Ecto neural progenitor cell (in vitro differentiated cells): ENCODE results near the gene GSE1.

ENCODE experiments used
- DNase-seq: peaks from one replicate; pipeline ENCODE4 v3.0.0-alpha.2; 2018; ENCODE audit warnings: low spot score

The GSE1 gene

DNA sequence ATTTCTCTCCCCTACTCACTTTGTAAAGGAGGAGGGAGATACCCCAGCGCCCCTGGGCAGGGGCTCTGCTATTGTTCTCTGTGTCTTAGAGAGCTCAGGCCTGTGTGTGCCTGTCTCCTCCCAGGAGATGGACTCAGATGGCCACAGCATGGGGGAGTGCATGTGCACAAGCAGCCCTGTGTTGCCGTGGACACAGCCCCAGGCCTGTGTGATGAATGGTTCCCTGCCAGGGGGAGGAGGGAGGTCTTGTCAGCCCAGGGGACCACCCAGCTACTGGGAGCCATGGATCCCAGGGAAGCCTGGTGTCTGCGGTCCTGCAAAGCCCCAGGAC is 49.3 kb downstream of the GSE1 start:
- DNase-seq = peak; percentile 90

DNA sequence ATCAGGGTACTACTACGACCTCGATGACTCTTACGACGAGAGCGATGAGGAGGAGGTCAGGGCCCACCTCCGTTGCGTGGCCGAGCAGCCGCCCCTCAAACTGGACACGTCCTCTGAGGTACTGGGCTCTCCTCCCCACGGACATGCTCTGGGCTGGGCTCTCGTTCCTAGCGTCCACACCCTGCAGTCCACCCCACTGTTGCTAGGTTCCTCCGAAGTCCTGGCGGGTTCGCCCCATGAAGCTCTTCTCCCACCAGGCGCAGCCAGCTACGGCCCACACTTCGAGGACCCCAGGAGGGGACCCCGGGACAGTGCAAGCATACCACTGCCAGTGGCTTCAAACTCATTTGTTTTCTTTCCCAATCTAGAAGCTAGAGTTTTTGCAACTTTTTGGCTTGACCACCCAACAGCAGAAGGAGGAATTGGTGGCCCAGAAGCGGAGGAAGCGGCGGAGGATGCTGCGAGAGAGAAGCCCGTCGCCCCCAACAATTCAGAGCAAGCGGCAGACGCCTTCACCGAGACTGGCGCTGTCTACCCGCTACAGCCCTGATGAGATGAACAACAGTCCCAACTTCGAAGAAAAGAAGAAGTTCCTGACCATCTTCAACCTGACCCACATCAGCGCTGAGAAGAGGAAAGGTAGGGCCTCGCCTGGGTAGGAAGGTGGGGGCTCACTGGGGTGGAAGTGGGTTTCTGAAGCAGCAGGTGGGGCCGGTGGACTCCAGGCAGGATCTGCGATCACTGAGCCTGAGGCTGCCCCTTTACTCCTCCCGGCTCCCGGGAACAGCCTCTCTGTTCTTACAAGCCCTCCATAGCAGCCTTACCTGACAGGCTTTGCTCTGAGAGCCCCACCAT is 50.1 kb downstream of the GSE1 start:
- DNase-seq = no peak

DNA sequence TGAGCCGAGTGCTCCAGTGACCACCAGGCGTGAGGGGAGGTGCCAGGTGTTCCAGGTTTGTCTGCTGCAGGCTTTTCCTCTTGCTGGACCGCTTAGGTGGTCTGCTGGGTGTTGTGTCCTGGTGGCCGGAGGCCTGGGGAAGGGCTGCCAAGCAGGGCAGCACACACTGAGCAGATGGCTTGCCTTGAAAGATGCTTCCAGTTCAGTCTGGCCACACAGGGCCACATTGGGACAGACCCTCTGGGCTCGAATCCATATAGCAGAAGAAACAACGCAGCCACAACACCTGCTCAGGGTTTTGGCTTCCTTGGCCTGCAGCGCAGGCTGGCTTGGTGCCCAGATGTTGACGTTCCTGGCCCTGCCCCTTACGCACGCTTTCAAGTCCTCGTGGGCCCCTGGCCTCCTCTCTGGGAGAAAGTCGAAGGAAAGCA is 50.8 kb downstream of the GSE1 start:
- DNase-seq = no peak

DNA sequence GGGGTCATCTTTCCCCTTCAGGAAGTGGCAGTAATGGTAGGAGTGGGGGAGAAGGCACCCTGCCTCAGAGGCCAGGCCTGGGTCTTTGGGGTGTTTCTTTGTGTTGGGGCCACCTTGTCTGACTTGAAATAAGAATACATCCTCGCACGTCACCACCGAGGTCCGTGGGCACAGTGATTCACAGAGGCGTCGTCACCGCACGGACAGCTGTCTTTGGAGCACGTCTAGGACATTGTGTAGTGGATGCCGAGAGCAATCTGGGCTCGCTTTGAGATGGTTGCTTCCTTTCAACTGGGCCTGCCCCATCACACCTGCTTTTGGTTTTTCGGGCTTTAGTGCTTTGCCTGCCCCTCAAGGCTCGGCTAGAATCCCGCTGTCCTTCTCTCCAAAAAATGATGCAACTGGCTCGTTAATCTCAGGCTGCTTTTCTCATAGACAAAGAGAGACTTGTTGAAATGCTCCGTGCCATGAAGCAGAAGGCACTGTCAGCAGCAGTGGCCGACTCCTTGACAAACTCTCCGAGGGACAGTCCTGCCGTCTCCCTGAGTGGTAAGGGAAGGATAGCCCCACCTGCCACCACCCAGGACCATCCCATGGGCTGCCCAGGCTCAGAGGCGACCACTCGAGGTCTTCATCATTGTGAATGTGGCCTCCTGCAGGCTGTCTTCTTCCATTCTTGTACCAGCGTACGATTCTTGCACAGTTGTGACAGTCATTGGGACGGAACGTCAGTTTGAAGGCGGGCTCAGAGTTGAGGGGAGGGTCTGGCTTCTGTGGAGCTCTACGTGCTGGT is 51.7 kb downstream of the GSE1 start:
- DNase-seq = no peak

DNA sequence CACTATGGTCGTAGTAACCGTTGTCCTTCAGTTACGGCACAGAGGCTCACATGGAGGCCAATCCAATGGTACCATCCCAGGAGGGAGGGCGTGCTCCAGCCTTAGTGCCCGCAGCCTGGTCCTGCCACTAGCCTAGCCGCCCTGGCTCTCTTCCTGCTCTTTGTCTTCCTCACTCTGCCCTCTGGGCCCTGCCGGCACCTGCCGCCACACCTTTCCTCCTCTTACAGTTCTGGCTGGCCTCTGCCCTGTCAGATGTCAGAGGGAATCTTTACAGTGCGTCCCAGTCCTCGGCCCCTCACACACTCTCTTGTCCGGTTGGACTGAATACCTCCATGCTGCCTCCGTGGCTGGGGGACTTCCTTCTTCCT is 52.2 kb downstream of the GSE1 start:
- no peak for DNase-seq

DNA sequence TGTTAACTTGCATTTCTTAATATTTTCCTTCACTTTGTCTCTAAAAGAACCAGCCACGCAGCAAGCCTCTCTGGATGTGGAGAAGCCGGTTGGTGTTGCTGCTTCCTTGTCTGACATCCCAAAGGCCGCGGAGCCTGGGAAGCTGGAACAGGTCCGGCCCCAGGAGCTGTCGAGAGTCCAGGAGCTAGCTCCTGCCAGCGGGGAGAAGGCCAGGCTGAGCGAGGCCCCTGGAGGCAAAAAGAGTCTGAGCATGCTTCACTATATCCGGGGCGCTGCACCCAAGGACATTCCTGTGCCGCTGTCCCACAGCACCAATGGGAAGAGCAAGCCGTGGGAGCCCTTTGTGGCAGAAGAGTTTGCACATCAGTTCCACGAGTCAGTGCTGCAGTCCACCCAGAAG is 52.8 kb downstream of the GSE1 start:
- no peak for DNase-seq

DNA sequence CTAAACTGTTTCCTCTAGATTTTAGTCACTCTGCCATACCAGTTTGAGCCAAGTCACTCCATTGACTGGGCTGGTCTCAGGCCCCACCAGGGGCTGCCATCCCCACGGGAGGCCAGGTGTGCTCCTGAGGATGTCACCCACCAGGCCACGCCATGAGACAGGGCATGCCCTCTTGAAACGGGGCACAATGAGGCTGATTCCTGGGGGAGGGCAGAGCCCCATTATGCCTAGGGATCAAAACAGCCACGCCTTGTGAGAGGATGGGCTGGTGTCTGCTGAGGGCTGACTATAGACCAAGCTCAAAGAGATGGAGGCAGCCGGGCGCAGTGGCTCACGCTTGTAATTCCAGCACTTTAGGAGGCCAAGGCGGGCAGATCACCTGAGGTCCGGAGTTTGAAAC is 54.1 kb downstream of the GSE1 start:
- DNase-seq = no peak

DNA sequence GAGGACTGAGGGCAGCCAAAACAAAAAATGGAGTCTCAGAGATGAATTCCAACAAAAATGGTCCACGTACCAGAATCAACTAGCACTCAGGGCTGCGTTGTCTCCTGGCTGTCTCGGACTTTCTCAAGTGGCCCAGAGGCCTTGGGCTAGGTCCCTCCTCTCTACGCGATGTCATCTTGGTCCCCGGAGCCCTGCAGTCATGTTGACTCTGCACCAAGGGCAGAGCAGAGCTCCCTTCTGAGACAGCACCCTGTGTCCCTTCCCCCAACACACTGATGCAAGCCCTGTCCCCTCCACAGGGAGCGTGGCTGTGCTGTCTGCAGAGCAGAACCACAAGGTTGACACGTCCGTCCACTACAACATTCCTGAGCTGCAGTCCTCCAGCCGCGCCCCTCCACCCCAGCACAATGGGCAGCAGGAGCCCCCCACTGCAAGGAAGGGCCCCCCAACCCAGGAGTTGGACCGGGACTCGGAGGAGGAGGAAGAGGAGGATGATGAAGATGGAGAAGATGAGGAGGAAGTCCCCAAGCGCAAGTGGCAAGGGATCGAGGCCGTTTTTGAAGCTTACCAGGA is 54.8 kb downstream of the GSE1 start:
- DNase-seq = no peak

DNA sequence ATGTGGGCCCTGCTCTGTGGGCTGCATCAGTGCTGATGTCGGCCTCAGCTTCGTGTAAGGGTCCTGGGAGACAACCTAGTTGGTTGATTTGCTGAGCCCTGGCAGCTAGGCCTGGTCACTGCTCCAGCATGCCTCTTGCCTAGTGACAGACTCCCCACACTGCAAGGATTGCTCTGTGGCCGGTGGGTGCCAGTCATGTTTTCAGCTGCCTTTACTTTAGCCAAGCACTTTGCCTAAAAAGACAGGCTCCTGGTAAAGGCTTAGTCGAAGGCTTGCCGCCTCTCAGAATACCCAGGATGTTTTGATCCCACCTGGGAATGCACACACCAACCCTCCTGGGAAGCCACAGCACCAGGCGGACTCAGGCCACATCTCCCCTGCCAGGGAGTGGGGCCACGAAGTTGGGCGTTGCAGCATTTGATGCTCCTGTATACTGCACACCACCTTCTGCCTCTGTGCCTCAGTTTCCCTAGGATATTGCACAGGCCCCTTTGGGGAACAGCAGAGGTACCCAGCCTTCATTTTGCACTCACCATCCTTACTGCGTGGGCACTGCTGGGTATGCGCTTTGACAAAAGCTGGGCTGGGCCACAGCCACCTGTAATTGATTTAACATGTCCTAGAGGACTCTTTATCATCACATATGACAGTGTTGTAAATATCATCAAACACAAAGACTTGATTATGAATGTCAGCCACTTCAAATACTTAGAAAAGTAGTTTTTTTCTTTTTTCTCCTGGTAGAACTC is 55.7 kb downstream of the GSE1 start:
- no peak for DNase-seq

DNA sequence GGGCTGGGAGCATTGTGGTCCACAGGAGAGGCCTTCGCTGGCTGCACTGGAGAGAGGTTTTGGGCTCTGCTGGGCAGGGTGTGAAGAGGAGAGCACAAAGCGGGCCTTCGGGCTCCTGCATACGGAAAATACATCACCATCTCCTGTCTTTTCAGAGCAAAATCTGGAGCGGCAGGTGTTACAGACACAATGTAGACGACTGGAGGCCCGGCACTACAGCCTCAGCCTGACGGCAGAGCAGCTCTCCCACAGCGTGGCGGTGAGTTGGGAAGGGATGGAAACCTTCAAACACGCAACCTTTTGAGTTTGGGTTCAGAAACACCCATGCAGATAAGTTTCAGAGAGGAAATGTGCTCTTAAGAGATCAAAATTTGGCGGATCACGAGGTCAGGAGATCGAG is 57.7 kb downstream of the GSE1 start:
- no peak for DNase-seq

DNA sequence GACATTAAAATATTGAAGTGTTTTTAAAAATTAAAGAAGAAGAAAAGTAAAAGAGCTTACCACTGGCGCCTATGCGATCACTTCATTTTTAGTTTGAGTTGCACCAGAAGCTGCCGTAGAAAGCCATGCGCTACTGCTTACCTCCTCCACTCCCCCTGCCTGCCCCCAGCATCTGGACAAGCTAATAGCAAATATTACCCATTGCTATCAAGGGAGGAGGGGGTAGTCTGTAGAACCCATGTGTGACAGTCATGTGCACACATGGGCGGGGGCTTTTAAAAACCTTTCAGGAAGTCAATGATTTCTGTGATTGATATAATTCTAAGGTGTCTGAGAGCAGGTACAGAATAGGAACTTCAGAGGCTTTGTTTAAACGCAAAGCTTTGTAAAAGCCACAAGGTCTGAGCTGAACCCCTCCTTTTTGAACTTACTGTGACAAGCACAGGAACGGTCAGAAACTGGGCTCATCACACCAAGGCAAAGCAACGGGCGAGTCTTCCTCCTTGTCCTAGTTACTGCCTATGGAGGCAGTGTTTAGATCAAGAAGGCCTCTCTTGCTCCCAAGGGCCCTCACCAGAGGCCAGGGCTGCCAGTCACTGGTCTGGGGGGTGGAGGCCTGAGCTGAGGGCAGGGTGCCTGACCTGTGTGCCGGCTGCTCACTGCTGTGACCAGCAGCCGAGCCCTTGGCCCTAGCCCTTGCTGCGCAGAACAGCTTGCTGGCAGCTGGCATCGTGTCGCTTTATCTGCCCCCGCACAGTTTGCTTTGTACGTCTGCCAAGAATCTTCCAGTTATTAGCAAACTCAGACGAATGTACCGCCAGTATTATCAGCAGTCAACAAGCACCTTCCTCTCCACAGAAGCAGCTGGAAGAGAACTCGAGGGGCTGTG is 60.7 kb downstream of the GSE1 start:
- no peak for DNase-seq

DNA sequence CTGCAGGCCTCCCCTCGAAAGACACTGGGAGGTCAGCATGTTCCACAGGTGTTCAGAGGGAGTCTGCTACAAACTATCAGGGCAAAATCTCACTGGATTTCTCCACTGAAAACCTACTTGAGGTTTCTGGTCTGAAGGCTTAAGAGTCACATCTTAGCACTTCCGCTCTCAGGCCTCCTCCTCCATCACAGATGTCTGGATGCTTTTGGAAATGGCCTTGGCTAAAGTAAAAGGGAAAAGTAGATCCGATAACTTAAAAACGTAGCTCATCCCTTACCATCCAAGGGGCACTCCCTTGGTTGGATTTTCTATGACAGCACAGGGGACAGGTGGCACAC is 61.3 kb downstream of the GSE1 start:
- DNase-seq = no peak

DNA sequence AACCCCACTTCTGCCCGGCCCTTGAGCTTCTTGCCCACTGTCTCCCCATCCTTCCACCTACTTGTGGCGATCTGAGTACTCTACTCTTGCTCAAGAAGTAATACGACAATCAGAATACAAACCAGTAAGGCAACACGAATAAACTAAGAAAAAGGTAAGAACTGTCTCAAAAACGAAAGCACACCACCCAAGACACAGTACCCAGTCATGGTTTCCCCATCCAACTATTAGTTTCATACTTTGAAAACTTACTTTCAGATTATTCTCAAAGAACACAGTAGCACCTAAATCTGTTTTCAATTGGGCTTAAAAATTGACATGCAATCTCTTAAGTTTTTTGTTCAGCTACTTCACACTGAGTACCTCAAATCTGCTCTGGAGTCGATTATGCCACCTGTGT is 61.7 kb downstream of the GSE1 start:
- no peak for DNase-seq

DNA sequence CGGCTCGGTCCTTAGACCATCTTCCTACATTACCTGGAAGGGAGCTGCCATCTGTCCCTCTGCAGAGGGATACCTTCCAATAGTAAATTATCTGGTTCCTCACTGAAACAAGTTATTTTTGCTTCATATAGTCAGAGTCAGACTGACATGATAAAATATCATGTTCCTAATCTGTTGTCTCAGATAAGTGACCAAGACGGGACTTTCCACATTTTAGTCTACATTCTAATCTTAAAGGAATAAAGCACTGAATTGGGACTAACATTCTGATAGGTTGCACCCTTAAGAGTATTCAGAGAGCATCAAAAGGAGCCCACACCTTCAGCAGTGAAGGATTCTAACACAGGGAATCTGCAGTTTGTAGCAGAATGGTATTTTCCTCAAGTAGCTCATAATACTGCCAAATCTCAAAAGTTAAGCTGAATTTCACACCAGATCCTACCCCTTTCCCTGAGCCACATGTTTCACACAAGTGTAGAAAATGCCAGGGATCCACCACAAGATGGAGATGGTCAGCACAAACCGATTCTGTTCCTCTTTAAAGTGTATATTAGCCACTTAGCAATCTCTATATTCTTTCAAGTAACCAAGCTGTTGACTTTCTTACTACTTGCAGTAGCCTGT is 62.2 kb downstream of the GSE1 start:
- DNase-seq = no peak

DNA sequence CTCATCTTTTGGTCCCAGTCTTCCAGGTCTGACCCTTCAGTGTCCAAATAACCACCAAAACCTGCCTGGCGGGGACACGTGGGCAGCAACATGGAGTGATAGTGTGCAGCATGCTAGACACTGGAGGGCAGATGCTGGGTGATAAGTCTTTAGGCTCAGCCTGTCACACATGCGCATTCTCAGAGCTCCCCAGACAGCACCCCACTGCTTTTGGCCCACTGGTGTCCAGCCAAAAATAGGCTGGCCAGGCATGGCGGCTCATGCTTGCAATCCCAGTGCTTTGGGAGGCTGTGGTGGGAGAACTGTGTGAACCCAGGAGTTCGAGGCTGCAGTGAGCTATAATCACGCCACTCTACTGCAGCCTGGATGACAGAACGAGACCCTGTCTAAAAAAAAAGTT is 63.3 kb downstream of the GSE1 start:
- no peak for DNase-seq

DNA sequence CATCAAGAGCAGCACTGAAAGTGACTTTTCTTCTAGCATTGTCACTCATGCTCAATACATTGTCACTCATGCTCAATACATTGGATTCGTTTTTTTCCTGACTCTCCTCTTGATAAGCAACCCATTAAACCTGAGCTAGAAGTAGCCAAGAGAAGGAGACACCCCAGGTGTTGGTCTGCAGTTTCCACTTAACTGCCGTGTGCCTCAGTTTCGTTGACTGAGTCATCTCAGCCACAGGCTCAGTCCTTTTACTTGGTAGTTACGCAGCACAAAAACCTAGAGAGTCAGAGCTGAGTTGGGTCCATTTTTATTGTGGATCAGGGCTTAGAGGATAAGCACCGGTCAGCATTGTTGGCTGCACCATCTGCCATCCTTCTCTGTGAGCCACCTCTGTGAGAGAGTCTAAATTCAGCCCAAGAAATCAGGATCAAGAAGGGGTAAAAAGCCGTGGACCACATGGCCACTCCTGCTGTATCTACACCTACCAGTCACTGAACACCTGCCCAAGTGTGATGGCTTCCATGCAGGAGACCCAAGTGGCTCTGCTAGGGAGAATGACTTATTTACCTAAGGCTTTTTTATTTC is 64.4 kb downstream of the GSE1 start:
- DNase-seq = no peak

DNA sequence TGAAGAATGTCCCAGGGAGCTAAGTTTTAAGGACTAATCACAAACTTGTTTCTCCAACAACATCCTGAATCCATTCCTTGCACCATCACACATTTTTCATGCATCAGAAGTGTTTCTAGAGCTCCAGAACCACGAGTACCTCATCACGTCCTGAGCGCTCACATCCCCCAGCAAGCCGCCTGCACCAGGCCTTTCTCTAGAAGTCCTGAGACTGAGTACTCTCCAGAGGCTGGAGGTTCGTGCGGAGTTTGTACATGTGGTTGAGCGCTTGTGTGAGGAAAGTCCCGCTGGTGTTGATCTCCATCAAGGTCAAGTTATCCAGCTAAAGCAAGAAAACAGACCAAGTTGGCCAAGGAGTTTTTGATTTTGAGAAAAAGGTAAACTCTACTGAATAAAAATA is 64.9 kb downstream of the GSE1 start:
- no peak for DNase-seq

DNA sequence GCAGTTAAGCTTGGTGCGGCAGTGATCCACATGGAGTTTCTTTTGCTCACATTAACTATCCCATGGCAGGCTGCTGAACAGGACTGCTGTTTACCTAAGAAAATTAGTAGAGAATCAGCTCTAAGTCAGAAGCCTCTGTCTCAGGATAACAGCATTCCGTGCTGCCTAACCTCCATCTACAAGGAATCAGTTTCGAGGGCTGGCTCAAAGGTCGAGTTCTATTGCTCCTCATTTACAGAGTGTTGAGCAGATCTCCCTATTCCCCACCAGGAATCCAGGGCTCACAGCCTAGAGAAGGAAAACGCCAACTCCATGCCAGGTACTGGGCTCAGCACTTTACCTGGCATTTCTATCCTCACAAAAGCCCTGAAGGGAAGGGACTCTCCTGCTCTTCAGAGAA is 65.7 kb downstream of the GSE1 start:
- no peak for DNase-seq

DNA sequence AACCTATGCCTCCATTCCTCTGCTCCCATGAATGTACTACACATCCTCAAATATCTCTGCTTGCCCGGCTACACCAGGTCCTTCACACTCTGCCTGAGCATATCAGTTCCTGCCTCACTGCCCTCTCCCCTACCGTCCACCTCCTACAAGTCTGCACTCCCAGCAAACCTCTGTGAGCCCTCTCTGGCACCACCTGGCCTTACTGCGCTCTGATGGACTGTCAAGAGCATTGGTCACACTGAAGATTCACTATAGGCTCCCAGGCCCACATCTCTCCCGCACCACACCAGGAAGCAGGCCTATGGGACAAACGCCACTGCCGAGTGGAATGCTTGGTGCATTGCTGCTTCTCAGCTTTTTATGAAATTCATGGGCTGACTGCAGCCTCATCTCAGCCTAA is 66.7 kb downstream of the GSE1 start:
- DNase-seq = no peak

DNA sequence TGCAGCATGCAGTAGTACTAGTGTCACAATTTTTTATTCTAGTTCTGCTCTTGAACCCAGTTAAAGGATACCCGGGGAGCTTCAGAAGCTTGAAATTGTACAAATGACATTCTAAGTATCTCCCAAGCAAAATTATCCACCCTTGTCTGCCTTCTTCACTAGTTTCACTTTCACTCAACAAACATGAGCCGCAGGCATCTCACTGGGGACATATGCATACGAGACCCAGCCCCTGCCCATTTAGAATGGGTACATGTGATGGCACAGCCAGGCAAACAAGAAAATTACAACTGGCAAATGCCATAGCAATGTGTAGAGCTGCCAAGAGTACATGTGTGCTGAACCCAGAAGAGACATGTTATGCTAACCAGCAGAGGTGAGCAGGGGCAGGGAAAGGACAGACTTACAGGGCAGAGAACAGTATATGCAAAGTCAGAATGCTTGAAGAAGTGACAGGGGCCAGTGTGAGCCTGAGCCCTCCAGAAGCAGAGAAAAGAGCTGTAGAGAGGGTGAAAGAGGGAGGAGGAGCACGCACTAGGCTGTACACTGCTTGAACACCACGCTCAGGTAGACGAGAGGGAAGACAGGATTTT is 67.3 kb downstream of the GSE1 start:
- no peak for DNase-seq

DNA sequence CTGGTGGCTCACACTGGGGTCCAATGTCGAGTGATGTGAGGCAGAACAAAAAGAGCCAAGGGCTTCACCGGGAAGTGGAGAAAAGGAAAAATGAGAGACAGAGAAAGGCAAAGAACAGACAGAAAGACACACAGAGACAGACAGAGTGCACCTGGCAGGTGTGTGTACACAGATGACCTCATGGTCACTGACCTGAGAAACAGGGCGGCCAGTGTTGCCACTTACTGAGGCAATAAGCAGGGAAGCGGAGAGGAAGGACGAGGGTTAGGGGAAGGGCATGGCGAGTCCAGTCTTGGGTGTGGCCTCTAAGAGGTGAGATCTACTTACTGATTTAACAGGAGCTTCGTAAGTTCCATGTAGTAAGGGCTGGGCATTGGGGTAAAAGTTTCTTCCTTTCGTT is 68.1 kb downstream of the GSE1 start:
- no peak for DNase-seq
